Measurements from ENCODE around the gene ATPAF2.

DNA sequence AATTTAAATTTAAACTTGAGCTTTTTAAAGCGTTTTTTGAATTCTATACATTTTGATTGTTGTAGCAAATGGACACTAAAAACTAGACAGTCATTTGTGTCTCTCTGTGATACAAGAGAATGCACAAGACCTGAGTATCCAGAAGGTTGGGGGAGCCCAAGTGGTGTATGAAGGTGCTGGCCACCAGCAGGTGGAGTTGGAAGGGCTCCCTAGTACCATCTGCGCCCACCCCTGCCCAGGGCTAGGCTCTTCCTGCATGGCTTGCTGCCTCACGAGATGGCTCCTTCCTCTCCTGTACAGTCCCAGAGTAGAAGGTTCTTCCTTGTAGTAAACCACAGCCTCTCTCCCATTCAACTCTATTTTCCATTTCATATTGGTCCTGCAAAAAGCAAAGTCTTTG, 17.2 kb upstream of the ATPAF2 start:
- TF ChIP-seq RFX5 (IDR thresholded peaks at IDR 0.05), result no peak
- TF ChIP-seq ESRRA (IDR thresholded peaks at IDR 0.05; ENCODE audit: borderline replicate concordance, low read length), result no peak
- TF ChIP-seq, protein P1, sequence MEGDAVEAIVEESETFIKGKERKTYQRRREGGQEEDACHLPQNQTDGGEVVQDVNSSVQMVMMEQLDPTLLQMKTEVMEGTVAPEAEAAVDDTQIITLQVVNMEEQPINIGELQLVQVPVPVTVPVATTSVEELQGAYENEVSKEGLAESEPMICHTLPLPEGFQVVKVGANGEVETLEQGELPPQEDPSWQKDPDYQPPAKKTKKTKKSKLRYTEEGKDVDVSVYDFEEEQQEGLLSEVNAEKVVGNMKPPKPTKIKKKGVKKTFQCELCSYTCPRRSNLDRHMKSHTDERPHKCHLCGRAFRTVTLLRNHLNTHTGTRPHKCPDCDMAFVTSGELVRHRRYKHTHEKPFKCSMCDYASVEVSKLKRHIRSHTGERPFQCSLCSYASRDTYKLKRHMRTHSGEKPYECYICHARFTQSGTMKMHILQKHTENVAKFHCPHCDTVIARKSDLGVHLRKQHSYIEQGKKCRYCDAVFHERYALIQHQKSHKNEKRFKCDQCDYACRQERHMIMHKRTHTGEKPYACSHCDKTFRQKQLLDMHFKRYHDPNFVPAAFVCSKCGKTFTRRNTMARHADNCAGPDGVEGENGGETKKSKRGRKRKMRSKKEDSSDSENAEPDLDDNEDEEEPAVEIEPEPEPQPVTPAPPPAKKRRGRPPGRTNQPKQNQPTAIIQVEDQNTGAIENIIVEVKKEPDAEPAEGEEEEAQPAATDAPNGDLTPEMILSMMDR (IDR thresholded peaks at IDR 0.05), result no peak; the same call in 2 of the 3 replicates
- TF ChIP-seq SMC3 (IDR thresholded peaks at IDR 0.05), result no peak
- TF ChIP-seq JUN (IDR thresholded peaks at IDR 0.05), result no peak
